C4-2B (cell line): ENCODE data around the gene RSRC1.

ENCODE experiments used
- CTCF ChIP-seq: fragments of 450-650 bp; conservative IDR thresholded peaks from 2 replicates; pipeline ENCODE4 v1.5.1; 2017; ENCODE audit warnings: mild to moderate bottlenecking
- ZFX ChIP-seq: fragments of 450-650 bp; IDR thresholded peaks from 2 replicates; pipeline ENCODE4 v1.6.1; 2017

GRCh38 chr3:158148218-158148617, 38.3 kb downstream of the RSRC1 start:
- TF ChIP-seq CTCF (no peak), ZFX (no peak)
